ENCODE data around the gene KCNQ1. TPM values are rescaled to one million over a fixed set of nuclear protein-coding genes. Genes with fewer than 3 reads are reported as not detected.

KCNQ1 gene
- total and polyA plus RNA-seq, 2 of the 13 experiments (the other 11 are each of a cell fraction or from before 2014, with no cell fraction given): 0.02 to 0.08 TPM

DNA sequence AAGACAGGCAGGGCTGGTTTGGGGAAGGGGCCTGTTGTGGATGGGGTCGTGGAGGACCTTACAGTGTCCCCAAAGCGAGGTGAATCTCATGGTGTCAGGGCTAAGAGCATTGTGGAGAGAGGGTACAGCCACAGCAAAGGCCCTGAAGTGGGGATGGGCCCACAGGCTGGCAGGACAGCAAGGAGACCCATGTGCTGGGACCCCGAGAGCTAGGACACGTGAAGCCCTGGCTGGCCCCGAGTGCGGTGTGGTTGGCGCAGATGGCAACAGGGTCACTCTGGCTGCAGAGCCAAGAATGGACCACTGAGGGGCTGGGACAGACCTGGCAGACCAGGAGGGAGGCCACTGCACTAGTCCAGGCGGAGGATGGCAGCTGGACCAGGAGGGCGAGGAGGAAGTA lies 285.0 kb downstream of the KCNQ1 start (continued):
- TF ChIP-seq, protein P1, sequence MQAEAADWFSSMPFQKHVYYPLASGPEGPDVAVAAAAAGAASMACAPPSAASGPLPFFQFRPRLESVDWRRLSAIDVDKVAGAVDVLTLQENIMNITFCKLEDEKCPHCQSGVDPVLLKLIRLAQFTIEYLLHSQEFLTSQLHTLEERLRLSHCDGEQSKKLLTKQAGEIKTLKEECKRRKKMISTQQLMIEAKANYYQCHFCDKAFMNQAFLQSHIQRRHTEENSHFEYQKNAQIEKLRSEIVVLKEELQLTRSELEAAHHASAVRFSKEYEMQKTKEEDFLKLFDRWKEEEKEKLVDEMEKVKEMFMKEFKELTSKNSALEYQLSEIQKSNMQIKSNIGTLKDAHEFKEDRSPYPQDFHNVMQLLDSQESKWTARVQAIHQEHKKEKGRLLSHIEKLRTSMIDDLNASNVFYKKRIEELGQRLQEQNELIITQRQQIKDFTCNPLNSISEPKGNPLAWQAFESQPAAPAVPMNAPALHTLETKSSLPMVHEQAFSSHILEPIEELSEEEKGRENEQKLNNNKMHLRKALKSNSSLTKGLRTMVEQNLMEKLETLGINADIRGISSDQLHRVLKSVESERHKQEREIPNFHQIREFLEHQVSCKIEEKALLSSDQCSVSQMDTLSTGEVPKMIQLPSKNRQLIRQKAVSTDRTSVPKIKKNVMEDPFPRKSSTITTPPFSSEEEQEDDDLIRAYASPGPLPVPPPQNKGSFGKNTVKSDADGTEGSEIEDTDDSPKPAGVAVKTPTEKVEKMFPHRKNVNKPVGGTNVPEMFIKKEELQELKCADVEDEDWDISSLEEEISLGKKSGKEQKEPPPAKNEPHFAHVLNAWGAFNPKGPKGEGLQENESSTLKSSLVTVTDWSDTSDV (CRISPR knock-in tag; IDR thresholded peaks at IDR 0.05): 0 out of 2 replicates have a peak, but pooled peaks have one; percentile 64
- TF ChIP-seq EHMT2 (IDR thresholded peaks at IDR 0.05; ENCODE audit: borderline replicate concordance, low read depth, low read length) (no peak), MED1 (CRISPR knock-in tag; IDR thresholded peaks at IDR 0.05) (no peak), POGZ (CRISPR knock-in tag; IDR thresholded peaks at IDR 0.05) (no peak), HMG20B (CRISPR knock-in tag; conservative IDR thresholded peaks at IDR 0.05) (no peak), MTF2 (CRISPR knock-in tag; IDR thresholded peaks at IDR 0.05; ENCODE audit: borderline replicate concordance) (0 out of 2 replicates have a peak, but pooled peaks have one; percentile 18), FLYWCH1 (CRISPR knock-in tag; IDR thresholded peaks at IDR 0.05) (no peak), BHLHE40 (IDR thresholded peaks at IDR 0.05; ENCODE audit: low read length) (no peak), ZNF772 (CRISPR knock-in tag; IDR thresholded peaks at IDR 0.05) (no peak), CBX5 (CRISPR knock-in tag; IDR thresholded peaks at IDR 0.05; ENCODE audit: borderline replicate concordance) (no peak), ZNF510 (CRISPR knock-in tag; IDR thresholded peaks at IDR 0.05; ENCODE audit: low read depth) (no peak), SMAD1 (CRISPR knock-in tag; IDR thresholded peaks at IDR 0.05; ENCODE audit: borderline replicate concordance, low read depth) (0 out of 2 replicates have a peak, but pooled peaks have one; percentile 15), REL (CRISPR knock-in tag; conservative IDR thresholded peaks at IDR 0.05) (no peak), ZNF572 (CRISPR knock-in tag; IDR thresholded peaks at IDR 0.05) (0 out of 2 replicates have a peak, but pooled peaks have one; percentile 46), MXI1 (IDR thresholded peaks at IDR 0.05; ENCODE audit: borderline replicate concordance, low read depth, low read length) (no peak), DPF2 (CRISPR knock-in tag; IDR thresholded peaks at IDR 0.05; ENCODE audit: borderline replicate concordance, low read depth) (no peak), PTBP1 (IDR thresholded peaks at IDR 0.05; ENCODE audit: low read depth, low read length, poor library complexity, severe bottlenecking) (no peak), ZNF720 (CRISPR knock-in tag; IDR thresholded peaks at IDR 0.05) (no peak), AGO2 (optimal IDR thresholded peaks at IDR 0.05; ENCODE audit: low read depth, low read length) (peak; percentile 98), ZNF225 (CRISPR knock-in tag; IDR thresholded peaks at IDR 0.05) (no peak; the same call in 1 of the 2 replicates), GTF3A (CRISPR knock-in tag; conservative IDR thresholded peaks at IDR 0.05) (no peak), REXO4 (CRISPR knock-in tag; IDR thresholded peaks at IDR 0.05; ENCODE audit: borderline replicate concordance) (no peak), ZNF878 (CRISPR knock-in tag; IDR thresholded peaks at IDR 0.05) (no peak), NCOA5 (CRISPR knock-in tag; IDR thresholded peaks at IDR 0.05) (no peak), ELF4 (CRISPR knock-in tag; IDR thresholded peaks at IDR 0.05; ENCODE audit: borderline replicate concordance) (no peak), ZNF563 (CRISPR knock-in tag; IDR thresholded peaks at IDR 0.05) (no peak)
- TF ChIP-seq, protein P2, sequence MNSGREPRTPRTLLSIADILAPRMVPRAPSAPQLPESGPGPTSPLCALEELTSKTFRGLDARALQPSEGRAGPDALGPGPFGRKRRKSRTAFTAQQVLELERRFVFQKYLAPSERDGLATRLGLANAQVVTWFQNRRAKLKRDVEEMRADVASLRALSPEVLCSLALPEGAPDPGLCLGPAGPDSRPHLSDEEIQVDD (CRISPR knock-in tag; IDR thresholded peaks at IDR 0.05; ENCODE audit: borderline replicate concordance): no peak
- TF ChIP-seq, protein P3, sequence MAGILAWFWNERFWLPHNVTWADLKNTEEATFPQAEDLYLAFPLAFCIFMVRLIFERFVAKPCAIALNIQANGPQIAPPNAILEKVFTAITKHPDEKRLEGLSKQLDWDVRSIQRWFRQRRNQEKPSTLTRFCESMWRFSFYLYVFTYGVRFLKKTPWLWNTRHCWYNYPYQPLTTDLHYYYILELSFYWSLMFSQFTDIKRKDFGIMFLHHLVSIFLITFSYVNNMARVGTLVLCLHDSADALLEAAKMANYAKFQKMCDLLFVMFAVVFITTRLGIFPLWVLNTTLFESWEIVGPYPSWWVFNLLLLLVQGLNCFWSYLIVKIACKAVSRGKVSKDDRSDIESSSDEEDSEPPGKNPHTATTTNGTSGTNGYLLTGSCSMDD (CRISPR knock-in tag; IDR thresholded peaks at IDR 0.05): no peak
- TF ChIP-seq, protein P4, sequence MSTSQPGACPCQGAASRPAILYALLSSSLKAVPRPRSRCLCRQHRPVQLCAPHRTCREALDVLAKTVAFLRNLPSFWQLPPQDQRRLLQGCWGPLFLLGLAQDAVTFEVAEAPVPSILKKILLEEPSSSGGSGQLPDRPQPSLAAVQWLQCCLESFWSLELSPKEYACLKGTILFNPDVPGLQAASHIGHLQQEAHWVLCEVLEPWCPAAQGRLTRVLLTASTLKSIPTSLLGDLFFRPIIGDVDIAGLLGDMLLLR (CRISPR knock-in tag; IDR thresholded peaks at IDR 0.05): no peak; the same call in 1 of the 2 replicates

All from HepG2 (cell line).